Esophagus squamous epithelium (tissue), 5 donors: Measurements from ENCODE around the gene RAMP3. TPM values are rescaled to one million over a fixed set of nuclear protein-coding genes. Genes with fewer than 3 reads are reported as not detected.

Source experiments
- DNase-seq: peaks from one replicate; lab custom pipeline; 2025; lab: John Stamatoyannopoulos, UW
- H3K27ac ChIP-seq, 4 donors: fragments of 200-600 bp; sonication (generic); one replicate each; pipeline ENCODE4 v1.5.1; 2016 to 2019; ENCODE audit warnings: mild to moderate bottlenecking in 1 of 4
- H3K27me3 ChIP-seq, 4 donors: fragments of 200-600 bp; sonication (generic); 1 replicate in 3 of 4; 2 replicates in 1 of 4; pipeline versions ENCODE4 v1.5.1 to v1.6.0; 2017 to 2021; ENCODE audit warnings: antibody characterized with exemption in 1 of 4
- H3K36me3 ChIP-seq, 3 donors: fragments of 200-600 bp; sonication (generic); one replicate each; pipeline ENCODE4 v1.5.1; 2016 to 2019
- H3K4me1 ChIP-seq, 3 donors: fragments of 200-600 bp; sonication (generic); one replicate each; pipeline ENCODE4 v1.5.1; 2017 to 2019
- H3K4me3 ChIP-seq, 4 donors: fragments of 200-600 bp; sonication (generic); 1 replicate in 3 of 4; 2 replicates in 1 of 4; pipeline ENCODE4 v1.5.1; 2016 to 2019; ENCODE audit warnings: mild to moderate bottlenecking in 2 of 4, moderate library complexity in 1 of 4
- H3K9me3 ChIP-seq, 3 donors: fragments of 200-600 bp; sonication (generic); one replicate each; pipeline ENCODE4 v1.5.1; 2016 to 2019
- POLR2A ChIP-seq, 4 donors: fragments of 450-650 bp; IDR thresholded peaks; one replicate each; pipeline ENCODE4 v1.6.1; 2017; ENCODE audit warnings: antibody characterized with exemption in 4 of 4, mild to moderate bottlenecking in 4 of 4, moderate library complexity in 3 of 4
- WGBS, 2 donors: methylation state at CpG; one replicate each; pipeline ENCODE4 v1.1.5; 2018; 5-methylcytosine and 5-hydroxymethylcytosine counted together
- intact Hi-C: fragments of 100-400 bp; cut with DNase I; formaldehyde crosslinking; loops from one replicate; pipeline ENCODE4 v1.15.0; 2022
- total RNA-seq, 4 donors: library from RNA; depleted of rRNA; stranded (reverse); fragments of >200 nt; gene quantifications; one replicate each; pipeline ENCODE4 v1.1.0, GENCODE V29; 2016
- TF ChIP-seq, protein P1 (sequence below), 6 experiments: fragments of 450-650 bp in 4 of 6; fragments of 200-600 bp in 2 of 6; sonication (generic) in 2 of 6; IDR thresholded peaks; one replicate each; pipeline ENCODE4 v1.5.1; 2016 to 2019; ENCODE audit warnings: antibody characterized with exemption in 6 of 6, mild to moderate bottlenecking in 4 of 6, moderate library complexity in 4 of 6
- donor health status: DM: yes; HTN: yes; CAD: no.

The RAMP3 gene
- total RNA-seq, 4 donors from 2014 or later: 7.1 to 35.9 (median 13.2) TPM

DNA sequence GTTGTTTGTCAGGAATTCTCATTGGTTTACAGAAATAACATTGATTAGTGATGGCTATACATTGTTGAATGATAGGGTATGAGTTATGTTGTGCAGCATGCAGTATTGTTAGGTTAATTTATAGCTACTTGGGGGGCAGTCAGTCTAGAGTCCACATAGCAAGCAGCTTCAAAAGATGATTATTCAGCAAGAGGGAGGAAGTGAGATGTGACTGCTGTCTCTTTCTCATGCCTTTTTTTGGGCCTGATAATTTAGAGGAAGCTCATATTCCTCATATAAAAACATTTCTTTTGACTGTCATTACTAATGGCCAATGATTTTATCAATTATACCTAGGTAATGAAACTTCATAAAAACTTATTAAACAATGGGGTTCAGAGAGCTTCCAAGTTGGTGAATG, 42.7 kb upstream of the RAMP3 start:
- no peaks in the 10 kb centered on the region for H3K9me3 ChIP-seq
- no peaks in the 10 kb centered on the region for H3K27me3 ChIP-seq
- H3K27ac ChIP-seq: no peak overlapping the region
- H3K4me3 ChIP-seq: no peak overlapping the region
- H3K4me1 ChIP-seq: peaks cover 7 to 19% (median 9%) of the 10 kb centered on the region in 3 donors
- TF ChIP-seq POLR2A (IDR thresholded peaks at IDR 0.05): no peak
- TF ChIP-seq, protein P1, sequence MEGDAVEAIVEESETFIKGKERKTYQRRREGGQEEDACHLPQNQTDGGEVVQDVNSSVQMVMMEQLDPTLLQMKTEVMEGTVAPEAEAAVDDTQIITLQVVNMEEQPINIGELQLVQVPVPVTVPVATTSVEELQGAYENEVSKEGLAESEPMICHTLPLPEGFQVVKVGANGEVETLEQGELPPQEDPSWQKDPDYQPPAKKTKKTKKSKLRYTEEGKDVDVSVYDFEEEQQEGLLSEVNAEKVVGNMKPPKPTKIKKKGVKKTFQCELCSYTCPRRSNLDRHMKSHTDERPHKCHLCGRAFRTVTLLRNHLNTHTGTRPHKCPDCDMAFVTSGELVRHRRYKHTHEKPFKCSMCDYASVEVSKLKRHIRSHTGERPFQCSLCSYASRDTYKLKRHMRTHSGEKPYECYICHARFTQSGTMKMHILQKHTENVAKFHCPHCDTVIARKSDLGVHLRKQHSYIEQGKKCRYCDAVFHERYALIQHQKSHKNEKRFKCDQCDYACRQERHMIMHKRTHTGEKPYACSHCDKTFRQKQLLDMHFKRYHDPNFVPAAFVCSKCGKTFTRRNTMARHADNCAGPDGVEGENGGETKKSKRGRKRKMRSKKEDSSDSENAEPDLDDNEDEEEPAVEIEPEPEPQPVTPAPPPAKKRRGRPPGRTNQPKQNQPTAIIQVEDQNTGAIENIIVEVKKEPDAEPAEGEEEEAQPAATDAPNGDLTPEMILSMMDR (IDR thresholded peaks at IDR 0.05): no peak
- DNase-seq: no peak
- intact Hi-C loops: no loop called here
- H3K36me3 ChIP-seq: no peaks in the 10 kb centered on the region

DNA sequence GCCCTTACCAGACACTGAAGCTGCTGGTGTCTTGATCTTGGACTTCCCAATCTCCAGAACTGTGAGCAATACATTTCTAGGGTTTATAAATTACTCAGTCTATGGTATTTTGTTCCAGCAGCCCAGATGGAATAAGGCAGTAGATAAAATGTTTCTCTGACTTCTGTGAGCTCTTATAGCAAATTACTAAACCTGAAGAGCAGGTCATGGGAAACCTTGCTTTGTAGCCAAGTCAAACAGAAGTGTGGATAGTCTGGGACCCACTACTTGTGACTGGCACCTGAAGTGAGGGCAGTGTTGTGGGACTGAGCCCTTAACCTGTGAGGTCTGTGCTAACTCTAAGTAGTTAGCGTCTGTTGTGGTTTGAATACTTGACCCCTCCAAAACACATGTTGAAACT, 41.5 kb upstream of the RAMP3 start:
- H3K27ac ChIP-seq: no peak overlapping the region
- no peaks in the 10 kb centered on the region for H3K9me3 ChIP-seq
- no peak for TF ChIP-seq POLR2A (IDR thresholded peaks at IDR 0.05)
- TF ChIP-seq, protein P1 (IDR thresholded peaks at IDR 0.05): no peak
- no peak overlapping the region for H3K4me3 ChIP-seq
- peaks cover 0 to 8% (median 2%) of the 10 kb centered on the region in 3 donors for H3K4me1 ChIP-seq
- no peak for DNase-seq
- no peaks in the 10 kb centered on the region for H3K36me3 ChIP-seq
- WGBS, 2 donors: 43% methylated on average over 1 of the region's 1 CpG; no CpG with 5 or more reads in 1 of the 2 donors
- intact Hi-C loops: no loop called here
- H3K27me3 ChIP-seq: no peaks in the 10 kb centered on the region

DNA sequence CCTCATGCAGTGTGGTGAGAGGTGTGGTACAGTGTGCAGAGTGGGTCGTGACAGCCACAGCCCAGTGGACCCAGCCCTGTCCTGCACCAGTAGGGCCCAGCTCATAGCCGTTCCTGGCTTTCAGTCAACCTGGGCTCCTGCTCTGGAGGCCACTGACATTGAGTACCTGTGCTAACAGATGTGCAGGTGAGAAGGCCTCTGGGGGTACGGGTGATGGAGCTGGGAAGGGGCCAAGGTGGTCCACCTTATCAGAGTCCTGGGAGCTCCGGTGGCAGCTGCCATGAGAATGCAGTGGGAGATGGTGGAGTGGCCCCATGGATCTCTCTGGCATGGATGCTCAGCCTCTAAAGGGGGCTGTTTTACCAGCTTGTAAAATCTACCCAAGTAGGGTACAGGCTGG, 40.0 kb upstream of the RAMP3 start:
- H3K4me3 ChIP-seq: no peak overlapping the region
- H3K27me3 ChIP-seq: no peaks in the 10 kb centered on the region
- H3K27ac ChIP-seq: no peak overlapping the region
- H3K36me3 ChIP-seq: no peaks in the 10 kb centered on the region
- whole genome bisulfite sequencing, 2 donors: 94 to 100% methylated on average over 1 to 2 of the region's 4 CpGs
- TF ChIP-seq POLR2A (IDR thresholded peaks at IDR 0.05): no peak
- TF ChIP-seq, protein P1 (IDR thresholded peaks at IDR 0.05): no peak
- peaks cover 0 to under 1% (median 0%) of the 10 kb centered on the region in 3 donors for H3K4me1 ChIP-seq
- intact Hi-C loops: no loop called here
- DNase-seq: no peak
- no peaks in the 10 kb centered on the region for H3K9me3 ChIP-seq

DNA sequence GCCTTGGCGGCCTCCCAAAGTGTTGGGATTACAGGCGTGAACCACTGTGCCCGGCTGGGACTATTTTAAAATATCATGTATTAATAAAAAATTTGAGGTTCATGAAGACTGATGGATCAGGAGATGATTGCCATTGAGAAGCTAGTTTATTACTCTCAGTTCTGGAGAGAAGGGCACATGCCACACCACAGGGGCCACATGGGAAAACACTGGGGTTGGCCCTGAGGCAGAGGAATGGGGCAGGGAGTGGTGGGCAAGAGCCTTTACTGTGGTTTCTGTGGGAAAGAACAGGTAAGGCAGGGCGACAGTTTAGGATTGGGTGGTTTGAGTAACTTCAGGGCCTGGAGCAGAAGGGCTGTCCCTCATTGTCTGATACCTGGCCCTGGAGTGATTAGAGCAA, 39.3 kb upstream of the RAMP3 start:
- intact Hi-C loops: no loop called here
- Histone ChIP-seq H3K27me3 (no peaks in the 10 kb centered on the region), H3K4me3 (no peak overlapping the region), H3K4me1 (no peaks in the 10 kb centered on the region), H3K36me3 (no peaks in the 10 kb centered on the region), H3K9me3 (no peaks in the 10 kb centered on the region), H3K27ac (no peak overlapping the region)
- no peak for TF ChIP-seq POLR2A (IDR thresholded peaks at IDR 0.05)
- TF ChIP-seq, protein P1 (IDR thresholded peaks at IDR 0.05): no peak
- no peak for DNase-seq
- 72 to 74% methylated on average over 4 of the region's 4 CpGs for WGBS, 2 donors

DNA sequence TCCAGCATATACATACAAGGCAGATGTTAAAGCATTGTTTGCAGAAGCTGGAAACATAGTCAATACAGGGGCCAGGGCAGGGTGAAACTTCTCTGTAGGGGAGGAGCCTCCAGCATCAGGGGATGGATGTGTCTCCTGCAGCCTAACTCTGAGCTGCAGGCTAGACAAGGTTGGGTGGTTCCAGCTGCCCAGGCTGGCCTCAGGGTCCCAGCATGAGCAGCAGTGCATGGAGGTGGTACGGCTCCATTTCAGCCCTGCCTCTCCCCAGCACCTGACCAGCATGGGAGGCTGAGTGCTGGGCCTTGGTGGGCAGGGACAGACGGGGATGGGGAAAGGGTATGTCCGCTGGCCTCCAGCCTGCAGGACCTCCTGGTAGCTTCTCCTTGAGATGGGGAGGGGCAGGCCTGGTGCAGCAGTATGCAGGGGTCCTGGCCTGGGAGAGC, 38.7 kb upstream of the RAMP3 start:
- H3K36me3 ChIP-seq: no peaks in the 10 kb centered on the region
- intact Hi-C loops: no loop called here
- 90% methylated on average over 2 of the region's 3 CpGs for WGBS, 2 donors
- H3K9me3 ChIP-seq: no peaks in the 10 kb centered on the region
- no peaks in the 10 kb centered on the region for H3K27me3 ChIP-seq
- no peak overlapping the region for H3K4me3 ChIP-seq
- H3K27ac ChIP-seq: no peak overlapping the region
- H3K4me1 ChIP-seq: no peaks in the 10 kb centered on the region
- TF ChIP-seq, protein P1 (IDR thresholded peaks at IDR 0.05): no peak
- no peak for TF ChIP-seq POLR2A (IDR thresholded peaks at IDR 0.05)
- no peak for DNase-seq
